ENCODE data around the gene ARHGEF26.

DNA sequence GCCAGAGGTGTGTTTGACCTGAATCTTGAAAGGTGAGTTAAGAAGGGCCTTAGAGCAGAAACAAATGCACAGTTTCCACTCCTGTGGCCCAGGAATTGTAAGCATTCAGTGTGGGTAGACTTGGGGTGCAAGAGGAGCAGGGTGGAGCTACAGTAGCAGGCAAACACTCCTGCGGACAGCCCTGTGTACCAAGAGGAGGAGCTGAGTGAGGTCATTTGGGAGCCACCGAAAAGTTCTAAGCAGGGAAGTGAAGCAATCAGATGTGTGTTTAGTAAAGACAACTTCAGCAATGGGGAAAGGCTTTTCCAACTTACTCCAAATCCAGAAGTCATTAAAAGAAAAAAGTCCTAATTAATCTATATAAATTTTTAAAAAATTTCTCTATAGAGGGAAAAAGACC, 99.3 kb downstream of the ARHGEF26 start:
- TF ChIP-seq, protein P1, sequence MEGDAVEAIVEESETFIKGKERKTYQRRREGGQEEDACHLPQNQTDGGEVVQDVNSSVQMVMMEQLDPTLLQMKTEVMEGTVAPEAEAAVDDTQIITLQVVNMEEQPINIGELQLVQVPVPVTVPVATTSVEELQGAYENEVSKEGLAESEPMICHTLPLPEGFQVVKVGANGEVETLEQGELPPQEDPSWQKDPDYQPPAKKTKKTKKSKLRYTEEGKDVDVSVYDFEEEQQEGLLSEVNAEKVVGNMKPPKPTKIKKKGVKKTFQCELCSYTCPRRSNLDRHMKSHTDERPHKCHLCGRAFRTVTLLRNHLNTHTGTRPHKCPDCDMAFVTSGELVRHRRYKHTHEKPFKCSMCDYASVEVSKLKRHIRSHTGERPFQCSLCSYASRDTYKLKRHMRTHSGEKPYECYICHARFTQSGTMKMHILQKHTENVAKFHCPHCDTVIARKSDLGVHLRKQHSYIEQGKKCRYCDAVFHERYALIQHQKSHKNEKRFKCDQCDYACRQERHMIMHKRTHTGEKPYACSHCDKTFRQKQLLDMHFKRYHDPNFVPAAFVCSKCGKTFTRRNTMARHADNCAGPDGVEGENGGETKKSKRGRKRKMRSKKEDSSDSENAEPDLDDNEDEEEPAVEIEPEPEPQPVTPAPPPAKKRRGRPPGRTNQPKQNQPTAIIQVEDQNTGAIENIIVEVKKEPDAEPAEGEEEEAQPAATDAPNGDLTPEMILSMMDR (IDR thresholded peaks at IDR 0.05): no peak
- no peak for TF ChIP-seq POLR2A (IDR thresholded peaks at IDR 0.05)
